C4-2B (cell line): ENCODE data around the gene PSTPIP2.

Experiments used
- CTCF ChIP-seq: fragments of 450-650 bp; conservative IDR thresholded peaks from 2 replicates; pipeline ENCODE4 v1.5.1; 2017; ENCODE audit warnings: mild to moderate bottlenecking
- ZFX ChIP-seq: fragments of 450-650 bp; IDR thresholded peaks from 2 replicates; pipeline ENCODE4 v1.6.1; 2017

GRCh38 chr18:46069524-46069923 lies 2.5 kb downstream of the PSTPIP2 start:
- TF ChIP-seq CTCF (no peak), ZFX (no peak)
